K562 (cell line): ENCODE data around the gene XPNPEP3. TPM values are rescaled to one million over a fixed set of nuclear protein-coding genes. Genes with fewer than 3 reads are reported as not detected.

ENCODE experiments used
- AFF4 ChIP-seq: sonication (generic); formaldehyde crosslinking; IDR thresholded peaks from 2 replicates; pipeline ENCODE4 v1.8.0; 2023; ENCODE audit warnings: mild to moderate bottlenecking, missing genetic modification reagents
- SPI1 ChIP-seq: IDR thresholded peaks from 2 replicates; pipeline ENCODE4 v1.6.1; 2011; ENCODE audit warnings: low read depth, low read length, control low read depth, borderline replicate concordance
- ZBTB9 ChIP-seq: fragments of 450-650 bp; formaldehyde crosslinking; IDR thresholded peaks from 2 replicates; pipeline ENCODE4 v1.4.0; 2020; ENCODE audit warnings: mild to moderate bottlenecking, moderate library complexity
- ZNF398 ChIP-seq: fragments of 250-450 bp; sonication (Bioruptor Pico); IDR thresholded peaks from 2 replicates; pipeline ENCODE4 v1.8.0; 2021; ENCODE audit warnings: moderate library complexity, mild to moderate bottlenecking, inconsistent platforms
- ZNF518B ChIP-seq: fragments of 250-450 bp; sonication (Bioruptor Pico); IDR thresholded peaks from 2 replicates; pipeline ENCODE4 v1.5.0; 2021; ENCODE audit warnings: mild to moderate bottlenecking, moderate library complexity
- polyA plus RNA-seq, 8 experiments: library from polyadenylated mRNA; depleted of rRNA in 4 of 8; stranded (reverse) in 5 of 8; unstranded in 3 of 8; fragments of >200 nt; fragmentation: Nextera tagmentation in 2 of 8; fragmentation: Illumina TruSeq in 1 of 8; extraction: Ambion mirVana in 2 of 8; extraction: Trizol in 1 of 8; gene quantifications; 2 replicates each; pipeline versions ENCODE4 v1.2.1 to v1.2.3, GENCODE V29; 2011 to 2014; ENCODE audit warnings: inconsistent platforms in 1 of 8, missing spikeins in 1 of 8
- total RNA-seq, 7 experiments: library from RNA; depleted of rRNA in 6 of 7; stranded (reverse); fragments of >200 nt in 6 of 7; fragmentation: Illumina TruSeq in 2 of 7; extraction: Trizol in 2 of 7; gene quantifications; 2 replicates each; pipeline versions ENCODE4 v1.2.1 to v1.2.3, GENCODE V29; 2011 to 2021; ENCODE audit warnings: low replicate concordance in 1 of 7
- TF ChIP-seq, protein P1 (sequence below): sonication (generic); formaldehyde crosslinking; IDR thresholded peaks from 2 replicates; pipeline ENCODE4 v1.8.0; 2022; ENCODE audit warnings: mild to moderate bottlenecking, missing genetic modification reagents, borderline replicate concordance
- TF ChIP-seq, protein P2 (sequence below): fragments of 250-450 bp; sonication (Bioruptor Pico); IDR thresholded peaks from 2 replicates; pipeline ENCODE4 v1.4.0; 2020; ENCODE audit warnings: mild to moderate bottlenecking, moderate library complexity

Gene XPNPEP3
- total and polyA plus RNA-seq, 9 of the 15 experiments (the other 6 are each of a cell fraction or from before 2014, with no cell fraction given): 9.1 to 22.6 (median 15.6) TPM

DNA sequence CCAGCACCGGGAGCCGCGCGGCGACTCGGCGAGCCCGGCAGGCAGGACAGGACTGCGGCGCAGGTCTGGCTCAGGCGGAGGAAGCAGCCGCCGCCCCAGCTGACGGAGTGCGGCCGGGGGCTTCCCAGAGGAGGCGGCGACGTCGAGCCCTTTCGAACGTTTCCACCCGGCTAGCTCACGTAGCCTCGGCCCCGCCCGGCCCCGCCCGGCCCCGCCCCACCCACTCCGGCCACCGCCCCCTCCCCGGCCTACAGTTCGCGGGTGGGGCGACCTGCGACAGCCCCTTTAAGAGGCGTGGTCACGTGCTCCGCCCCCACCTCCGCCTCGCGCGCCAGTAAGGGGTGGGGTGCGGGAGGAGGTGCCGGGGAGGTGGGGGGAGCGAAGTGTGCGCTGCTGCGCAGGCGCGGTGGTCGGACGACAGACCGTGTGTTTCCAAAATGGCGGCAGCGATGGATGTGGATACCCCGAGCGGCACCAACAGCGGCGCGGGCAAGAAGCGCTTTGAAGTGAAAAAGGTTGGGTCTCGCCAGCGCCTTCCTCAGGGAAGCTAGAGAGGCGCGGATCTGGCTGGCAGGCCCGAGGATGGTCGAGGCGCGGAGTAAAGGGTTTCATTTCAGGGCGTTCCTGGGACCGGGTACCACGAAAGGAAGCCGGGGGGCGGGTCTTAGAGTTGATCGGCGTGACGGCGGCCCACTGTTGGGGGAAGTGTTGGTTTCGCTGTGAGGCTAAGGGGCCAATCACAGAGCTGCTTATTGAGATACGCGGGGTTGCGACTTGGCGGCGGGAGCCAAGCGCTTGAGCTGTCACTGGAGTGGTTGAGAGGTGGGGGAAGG, 94.2 kb downstream of the XPNPEP3 start, which contains the start of gene RBX1 (continued):
- TF ChIP-seq ZNF398 (CRISPR knock-in tag) (no peak), AFF4 (CRISPR knock-in tag) (no peak), ZNF518B (no peak), ZBTB9 (CRISPR knock-in tag) (no peak), SPI1 (no peak)
- TF ChIP-seq, protein P1, sequence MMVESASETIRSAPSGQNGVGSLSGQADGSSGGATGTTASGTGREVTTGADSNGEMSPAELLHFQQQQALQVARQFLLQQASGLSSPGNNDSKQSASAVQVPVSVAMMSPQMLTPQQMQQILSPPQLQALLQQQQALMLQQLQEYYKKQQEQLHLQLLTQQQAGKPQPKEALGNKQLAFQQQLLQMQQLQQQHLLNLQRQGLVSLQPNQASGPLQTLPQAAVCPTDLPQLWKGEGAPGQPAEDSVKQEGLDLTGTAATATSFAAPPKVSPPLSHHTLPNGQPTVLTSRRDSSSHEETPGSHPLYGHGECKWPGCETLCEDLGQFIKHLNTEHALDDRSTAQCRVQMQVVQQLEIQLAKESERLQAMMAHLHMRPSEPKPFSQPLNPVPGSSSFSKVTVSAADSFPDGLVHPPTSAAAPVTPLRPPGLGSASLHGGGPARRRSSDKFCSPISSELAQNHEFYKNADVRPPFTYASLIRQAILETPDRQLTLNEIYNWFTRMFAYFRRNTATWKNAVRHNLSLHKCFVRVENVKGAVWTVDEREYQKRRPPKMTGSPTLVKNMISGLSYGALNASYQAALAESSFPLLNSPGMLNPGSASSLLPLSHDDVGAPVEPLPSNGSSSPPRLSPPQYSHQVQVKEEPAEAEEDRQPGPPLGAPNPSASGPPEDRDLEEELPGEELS (CRISPR knock-in tag): no peak
- TF ChIP-seq, protein P2, sequence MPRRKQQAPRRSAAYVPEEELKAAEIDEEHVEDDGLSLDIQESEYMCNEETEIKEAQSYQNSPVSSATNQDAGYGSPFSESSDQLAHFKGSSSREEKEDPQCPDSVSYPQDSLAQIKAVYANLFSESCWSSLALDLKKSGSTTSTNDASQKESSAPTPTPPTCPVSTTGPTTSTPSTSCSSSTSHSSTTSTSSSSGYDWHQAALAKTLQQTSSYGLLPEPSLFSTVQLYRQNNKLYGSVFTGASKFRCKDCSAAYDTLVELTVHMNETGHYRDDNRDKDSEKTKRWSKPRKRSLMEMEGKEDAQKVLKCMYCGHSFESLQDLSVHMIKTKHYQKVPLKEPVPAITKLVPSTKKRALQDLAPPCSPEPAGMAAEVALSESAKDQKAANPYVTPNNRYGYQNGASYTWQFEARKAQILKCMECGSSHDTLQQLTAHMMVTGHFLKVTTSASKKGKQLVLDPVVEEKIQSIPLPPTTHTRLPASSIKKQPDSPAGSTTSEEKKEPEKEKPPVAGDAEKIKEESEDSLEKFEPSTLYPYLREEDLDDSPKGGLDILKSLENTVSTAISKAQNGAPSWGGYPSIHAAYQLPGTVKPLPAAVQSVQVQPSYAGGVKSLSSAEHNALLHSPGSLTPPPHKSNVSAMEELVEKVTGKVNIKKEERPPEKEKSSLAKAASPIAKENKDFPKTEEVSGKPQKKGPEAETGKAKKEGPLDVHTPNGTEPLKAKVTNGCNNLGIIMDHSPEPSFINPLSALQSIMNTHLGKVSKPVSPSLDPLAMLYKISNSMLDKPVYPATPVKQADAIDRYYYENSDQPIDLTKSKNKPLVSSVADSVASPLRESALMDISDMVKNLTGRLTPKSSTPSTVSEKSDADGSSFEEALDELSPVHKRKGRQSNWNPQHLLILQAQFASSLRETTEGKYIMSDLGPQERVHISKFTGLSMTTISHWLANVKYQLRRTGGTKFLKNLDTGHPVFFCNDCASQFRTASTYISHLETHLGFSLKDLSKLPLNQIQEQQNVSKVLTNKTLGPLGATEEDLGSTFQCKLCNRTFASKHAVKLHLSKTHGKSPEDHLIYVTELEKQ (CRISPR knock-in tag): no peak
